GM19463 (cell line): ENCODE measurements around the gene CD247.

Experiments
- ATAC-seq: cut with Tn5 transposase; IDR thresholded peaks from one replicate; pipeline ENCODE4 v1.9.1; 2021; ENCODE audit warnings: mild to moderate bottlenecking, moderate library complexity; ENCODE audit not compliant: unreplicated experiment

The CD247 gene

DNA sequence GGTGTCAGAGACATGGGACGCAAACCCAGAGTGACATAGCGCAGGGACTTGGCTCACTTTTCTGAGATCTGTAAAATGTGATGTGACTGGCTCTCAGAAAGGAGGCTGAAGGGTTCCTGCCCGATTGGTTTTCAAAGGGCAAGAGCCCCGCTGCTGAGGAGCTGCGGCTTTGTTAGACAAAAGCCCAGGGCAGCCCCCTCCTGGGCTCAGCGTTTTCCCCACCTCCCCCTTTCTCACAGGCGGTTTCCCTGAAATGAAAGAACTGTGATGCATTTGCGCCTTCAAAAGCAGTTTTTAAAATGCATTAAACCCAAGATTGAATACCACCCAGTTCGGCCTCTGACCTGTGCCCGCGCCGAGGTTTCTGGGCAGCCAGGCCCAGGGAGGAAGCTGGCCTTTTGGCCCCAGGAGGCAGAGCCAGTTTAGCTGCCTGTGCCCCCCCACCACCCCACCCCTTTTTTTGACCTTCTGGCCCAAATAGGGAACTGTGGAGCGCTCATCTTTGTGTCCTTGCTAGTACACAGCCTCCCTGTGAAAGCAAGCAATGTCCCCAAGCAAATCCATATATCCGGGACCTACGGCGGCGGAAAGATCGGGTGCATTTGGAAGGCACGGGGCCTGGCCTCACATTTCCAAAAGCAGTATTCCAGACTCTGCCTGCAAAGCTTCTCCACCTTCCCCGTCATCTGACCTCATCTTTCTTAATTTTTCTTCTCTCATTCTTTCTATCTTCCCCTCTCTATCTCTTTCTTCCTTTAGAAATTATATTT lies 28.6 kb downstream of the CD247 start:
- no peak for ATAC-seq

DNA sequence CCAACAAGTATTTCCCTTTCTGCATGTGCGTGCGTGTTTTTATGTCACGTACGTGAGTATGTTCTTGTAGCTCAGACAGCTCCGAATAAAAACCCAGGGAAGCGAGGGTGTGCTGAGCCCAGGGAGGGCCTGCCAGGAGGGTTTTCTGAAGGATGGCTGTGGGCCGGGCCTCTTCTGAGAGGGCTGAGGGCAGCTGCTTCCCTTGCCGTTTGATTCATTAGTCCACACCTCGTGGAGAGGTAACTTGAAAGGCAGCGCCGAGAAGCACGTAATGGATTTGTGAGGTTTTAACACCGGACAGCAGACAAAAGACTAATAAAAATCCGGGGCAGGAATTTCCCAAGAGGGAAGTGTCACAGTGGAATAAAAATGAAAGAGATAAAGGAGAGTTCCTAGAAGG lies 29.5 kb downstream of the CD247 start:
- no peak for ATAC-seq

DNA sequence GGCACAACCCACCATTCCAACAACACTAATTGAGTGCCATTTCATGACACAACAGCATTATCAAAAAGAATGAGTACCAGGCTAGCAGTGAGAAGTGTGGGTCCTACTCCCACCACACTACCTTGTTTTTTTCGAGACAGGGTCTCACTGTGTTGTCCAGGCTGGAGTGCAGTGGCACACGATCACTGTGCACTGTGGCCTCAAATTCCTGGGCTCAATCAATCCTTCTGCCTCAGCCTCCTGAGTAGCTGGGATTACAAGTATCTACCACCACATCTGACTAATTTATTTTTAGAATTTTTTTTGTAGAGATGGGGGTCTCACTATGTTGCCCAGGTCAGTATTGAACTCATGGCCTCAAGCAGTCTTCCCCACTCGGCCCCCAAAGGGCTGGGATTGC lies 30.7 kb downstream of the CD247 start:
- ATAC-seq = no peak

DNA sequence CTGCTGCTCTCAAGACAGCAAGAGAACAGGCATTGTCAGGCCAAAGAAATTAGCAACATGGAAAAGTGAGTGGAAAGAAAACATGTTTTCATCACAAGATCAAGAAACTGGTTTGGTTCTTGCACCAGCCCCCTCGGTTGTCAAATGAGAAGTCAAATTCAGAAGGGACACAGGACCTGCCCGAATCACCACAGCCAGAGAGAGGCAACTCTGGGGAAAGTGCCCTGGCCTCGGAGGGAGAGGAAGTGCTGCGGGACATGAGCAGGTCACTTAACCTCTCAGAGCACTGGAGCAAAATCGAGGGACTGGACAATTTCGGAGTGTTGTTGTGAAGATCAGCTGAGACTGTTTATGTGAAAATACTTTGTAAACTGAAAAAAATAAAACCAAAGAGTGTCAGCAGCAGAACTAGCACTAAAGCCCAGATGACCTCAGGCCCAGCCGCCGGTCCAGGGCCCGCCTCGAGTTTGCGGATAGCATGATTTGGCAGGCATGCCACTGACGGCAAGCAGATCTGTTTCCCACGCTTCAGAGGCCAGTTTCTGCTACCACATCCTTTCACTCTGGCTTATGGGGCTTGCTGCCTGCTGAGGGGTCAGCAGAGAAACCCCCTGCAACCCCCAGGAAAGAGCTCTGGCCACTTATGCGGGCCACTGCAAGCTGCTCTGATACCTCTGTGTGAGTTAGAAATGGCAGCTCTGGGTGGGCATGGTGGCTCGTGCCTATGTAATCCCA lies 32.1 kb downstream of the CD247 start:
- no peak for ATAC-seq

DNA sequence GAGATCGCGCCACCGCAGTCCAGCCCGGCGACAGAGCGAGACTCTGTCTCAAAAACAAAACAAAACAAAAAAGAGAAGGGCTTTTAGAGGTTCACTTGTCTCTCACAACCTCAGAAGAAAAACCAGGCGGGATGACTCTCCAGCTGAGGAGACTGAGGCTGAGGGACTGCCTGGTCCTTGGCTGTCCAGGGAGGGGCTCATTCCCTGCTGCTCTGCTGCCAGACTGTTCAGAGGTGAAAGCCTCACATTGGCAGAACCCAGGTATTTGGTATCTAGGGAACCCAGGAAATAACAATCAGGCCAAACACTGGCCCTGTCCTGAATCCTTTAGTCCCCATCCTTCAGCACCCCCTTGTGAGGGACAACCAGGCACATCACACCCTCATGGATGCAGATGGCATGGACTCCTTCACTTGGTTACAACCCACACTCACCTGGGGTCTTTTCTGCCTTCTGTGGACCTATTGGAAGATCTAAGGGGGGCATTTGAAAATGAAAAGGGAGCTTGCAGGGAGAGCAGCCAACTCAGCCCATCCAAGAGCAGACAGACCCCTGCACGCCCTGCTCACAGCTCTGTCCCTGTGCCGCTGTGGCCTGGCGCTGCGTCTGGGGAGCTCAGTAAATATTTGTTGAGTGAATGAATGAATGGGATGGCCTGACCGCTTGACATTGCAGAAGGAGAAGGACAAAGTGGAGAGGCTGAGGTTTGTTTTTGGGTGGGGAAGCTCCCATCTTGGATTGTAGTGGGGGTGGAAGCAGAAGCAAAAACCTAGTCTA lies 33.4 kb downstream of the CD247 start:
- ATAC-seq = no peak

DNA sequence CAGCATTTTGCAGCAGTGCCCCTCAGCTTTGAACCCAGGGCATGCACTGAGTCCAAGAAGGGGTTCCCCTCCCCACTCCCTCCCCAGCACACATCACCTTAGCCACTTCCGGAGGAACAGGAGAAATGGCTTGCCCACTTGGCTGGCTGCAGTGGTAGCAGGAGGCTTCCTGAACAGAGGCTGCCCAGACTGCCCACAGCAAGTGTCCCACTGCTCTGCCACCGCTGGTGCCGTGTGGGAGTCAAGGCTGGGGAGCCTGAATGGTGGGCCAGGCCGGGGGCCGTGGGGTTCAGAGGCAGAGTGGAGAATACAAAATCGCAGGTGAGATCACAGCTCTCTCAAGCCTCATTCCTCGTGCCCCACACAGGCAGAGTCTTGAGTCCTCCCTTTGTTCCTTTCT lies 34.5 kb downstream of the CD247 start:
- ATAC-seq = no peak

DNA sequence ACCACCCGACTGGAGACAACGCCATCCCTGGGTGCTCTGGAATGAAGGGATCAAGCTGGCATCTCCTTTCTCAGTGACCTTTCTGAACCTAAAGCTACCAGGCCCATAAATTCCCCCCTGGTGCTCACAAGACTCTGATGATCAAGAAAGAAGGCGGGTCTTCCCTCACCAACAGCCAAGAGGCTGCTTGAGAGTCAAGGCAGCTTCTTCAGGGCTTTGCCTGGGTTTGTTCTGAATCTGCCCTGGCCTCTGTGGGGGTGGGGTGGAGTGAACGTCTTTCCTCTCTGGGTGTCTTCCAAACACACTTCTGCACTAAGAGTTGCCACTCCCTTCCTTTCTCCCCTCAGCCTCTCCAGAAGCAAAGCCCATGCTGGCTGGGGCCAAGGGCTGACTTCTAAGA lies 36.1 kb downstream of the CD247 start:
- ATAC-seq = no peak

DNA sequence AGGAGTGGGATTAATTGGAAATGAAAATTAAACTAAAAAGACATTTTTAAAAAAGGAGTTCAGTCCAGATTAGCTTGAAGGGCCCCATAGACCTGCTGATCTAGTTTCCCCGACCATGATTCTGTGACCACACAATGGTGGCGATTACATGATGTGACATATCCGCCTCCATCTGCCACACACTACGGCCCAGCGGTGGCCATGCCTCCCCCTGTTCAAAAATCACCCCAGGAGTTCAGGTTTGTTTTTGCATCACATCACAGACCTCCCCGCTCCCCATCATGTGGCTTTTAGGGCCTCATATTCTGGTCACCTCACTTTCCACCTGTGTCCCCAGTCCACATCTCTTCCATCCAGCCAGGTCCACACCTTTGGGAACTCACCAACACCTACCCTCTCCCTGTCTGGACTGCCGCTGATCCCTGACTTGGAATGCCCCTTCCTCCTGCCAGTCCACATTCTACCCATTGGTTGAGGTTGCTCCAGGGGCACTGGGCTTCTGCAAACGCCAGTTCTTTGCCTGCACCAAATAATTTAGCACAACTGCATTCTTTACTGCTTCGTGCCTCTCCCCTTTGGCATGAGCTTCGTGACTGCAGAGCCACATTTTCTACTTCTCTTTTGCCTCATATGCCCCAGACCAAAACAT lies 38.9 kb downstream of the CD247 start:
- ATAC-seq = no peak

DNA sequence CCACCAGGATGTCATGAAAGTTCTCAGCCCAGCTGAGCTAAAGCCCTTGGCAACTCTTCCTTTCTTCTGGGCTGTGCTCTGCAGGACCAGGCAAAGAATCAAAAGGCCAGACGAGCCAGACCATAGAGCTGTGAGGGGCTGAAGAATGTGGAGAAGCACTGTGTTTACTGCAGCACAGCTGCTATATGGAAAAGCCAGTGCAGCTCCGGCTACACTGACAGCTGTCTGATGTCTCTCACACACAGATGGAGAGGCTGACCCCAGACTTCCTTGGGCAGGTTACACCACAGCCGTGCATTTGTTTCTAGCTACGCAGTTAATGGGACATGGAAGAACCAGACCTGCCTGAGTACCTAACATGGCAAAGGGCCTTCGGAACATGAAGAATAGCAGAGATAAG lies 40.3 kb downstream of the CD247 start:
- no peak for ATAC-seq

DNA sequence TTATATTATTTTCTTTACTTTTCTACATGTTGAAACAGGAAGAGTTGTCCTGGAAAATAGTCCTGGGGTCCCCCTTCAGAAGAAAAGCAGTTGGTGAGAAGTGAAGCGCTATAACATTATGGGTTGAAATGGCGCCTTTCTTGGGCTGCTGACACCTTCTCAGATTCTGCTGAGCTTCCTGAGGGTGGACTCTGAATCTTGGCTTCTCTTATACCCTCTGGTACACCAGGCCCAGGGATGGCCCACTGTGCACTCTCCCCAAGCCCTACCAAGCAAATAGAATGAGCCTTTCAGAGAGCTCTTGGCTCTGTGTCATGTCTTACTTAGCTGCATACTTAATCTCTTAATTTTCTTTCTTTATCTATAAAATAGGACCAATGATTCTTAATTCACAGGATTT lies 42.3 kb downstream of the CD247 start:
- no peak for ATAC-seq

DNA sequence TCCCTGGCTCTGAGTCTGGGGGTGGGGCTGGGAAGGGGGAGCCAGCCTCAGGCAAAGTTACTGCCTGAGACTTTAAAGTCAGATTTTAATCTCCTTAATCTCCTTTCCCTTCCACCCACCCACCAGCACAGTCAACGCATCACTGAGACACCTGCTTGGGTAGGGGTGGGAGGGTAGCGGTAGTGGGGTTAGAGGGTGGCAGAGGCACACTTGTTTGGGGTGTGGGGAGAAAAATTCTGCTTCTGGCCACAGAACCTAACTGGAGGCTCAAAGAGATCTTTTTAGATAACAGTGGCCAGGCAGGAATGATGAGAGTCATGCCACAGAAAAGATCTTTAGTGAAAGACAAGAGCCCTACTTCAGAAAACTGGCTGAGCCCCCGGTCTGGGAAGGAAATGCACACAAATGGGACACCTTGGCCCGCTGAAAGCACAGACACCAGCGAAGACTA lies 44.1 kb downstream of the CD247 start:
- no peak for ATAC-seq

DNA sequence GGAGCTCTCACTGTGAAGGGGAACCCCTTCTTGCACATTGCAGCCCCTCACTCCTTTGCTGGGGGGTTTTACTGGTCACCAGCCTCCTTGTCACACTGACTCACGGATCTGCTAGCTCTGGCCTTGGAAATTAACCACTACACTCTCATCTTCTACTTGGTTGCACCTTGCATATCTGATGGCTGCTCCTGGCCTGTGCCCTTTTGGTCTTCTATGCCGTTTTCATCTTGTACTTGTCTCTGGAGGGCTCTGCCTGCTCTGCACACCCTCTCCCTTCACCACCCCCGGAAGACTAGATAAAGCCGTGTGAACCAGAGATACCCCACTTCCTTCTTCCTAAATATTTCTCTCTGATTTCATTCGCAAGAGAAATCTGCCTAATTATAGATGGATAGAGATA lies 44.6 kb downstream of the CD247 start:
- ATAC-seq = no peak

DNA sequence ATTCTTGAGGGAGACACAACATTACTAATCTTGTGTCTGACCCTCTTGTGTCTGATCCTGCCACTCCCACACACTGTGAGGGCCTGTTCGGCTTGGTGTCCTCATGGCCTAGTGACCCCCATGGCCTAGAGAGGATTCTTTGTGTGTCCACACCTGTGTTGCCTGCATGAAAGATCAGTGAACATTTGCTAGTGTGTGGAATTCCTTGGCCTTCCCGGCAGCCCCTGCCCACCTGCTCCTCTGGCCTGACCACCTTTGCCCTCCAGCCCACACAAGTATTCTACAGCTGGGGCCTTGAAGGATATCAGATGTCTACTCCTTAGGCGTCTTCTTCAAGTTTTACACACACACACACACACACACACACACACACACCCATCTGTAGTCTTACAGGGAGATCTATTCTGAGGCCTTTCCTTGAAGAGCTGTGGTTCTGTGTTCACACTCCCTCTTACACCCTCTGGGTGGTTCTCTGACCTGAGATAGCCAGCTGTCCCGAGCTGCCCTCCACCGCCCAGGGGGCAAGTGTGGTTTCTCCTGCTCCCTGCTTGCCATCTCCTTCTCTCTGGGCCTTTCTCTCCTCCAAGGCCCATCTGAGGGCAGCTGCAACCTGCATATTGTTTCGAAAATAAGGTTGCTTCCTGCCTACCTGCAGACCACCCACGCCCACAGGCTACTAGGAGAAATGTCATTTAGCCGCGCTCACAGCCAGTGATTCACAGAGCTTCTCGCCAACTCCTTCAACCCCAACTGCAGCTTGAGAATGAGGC lies 45.4 kb downstream of the CD247 start:
- no peak for ATAC-seq

DNA sequence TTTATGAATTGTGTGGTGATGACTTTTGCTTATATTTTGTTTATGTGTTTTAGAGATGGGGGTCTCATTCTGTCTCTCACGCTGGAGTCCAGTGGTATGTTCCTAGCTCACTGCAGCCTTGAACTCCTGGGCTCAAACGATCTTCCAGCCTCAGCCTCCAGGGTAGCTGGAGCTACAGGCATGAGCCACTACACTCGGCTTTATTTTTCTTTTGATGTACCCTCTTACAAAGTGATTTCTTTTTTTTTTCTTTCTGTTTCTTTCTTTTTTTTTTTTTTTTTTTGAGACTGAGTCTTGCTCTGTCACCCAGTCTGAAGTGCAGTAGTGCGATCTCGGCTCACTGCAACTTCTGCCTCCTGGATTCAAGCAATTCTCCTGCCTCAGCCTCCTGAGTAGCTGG lies 46.8 kb downstream of the CD247 start:
- no peak for ATAC-seq

DNA sequence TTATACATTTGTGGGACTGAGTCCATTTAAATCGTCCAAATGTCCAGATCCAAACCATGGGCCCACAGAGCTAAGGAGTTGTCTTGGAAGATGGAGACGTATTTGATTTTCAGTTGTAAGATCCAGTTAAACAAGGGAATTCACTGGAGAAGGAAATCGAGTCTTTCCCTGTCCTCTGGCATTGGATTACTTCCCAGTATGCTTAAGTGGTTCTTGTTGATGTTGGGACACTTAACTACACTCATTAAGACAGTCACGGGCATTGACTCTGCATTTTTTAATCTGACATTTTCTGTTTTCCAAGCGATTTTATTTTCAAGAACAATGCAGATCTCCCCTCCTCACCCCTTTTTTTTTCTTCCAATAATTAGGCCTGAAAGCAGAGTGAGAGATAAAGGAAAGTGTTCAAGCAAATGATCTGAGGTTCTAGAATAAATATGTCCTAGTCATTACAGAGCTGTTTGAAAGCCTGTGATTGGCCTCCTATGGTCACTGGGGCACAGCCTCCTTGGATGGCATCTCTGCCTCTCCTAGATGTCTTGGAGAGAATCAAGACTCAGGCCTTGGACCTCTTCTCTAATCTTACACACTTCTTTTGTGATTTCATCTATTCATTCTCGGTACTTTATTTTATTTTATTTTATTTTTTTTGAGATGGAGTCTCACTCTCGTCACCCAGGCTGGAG lies 48.9 kb downstream of the CD247 start:
- ATAC-seq = no peak

DNA sequence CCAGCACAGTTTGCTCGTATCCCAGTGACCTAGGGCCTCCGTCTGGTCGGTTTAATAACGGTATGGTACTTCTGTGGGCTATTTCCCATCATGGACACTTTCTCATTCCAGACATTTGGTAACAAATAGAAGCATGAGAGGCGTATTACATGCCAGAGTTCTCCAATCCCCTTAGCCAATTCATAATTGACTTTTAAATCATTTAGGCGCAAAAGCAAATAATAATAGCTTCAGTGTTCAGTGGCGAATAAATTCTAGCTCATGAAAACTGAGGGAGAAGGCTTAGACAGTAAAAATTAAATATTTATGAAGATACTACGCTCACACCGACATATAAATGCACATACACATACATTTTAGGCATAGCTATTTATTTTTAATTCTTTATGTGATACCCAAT lies 50.6 kb downstream of the CD247 start:
- ATAC-seq = no peak

DNA sequence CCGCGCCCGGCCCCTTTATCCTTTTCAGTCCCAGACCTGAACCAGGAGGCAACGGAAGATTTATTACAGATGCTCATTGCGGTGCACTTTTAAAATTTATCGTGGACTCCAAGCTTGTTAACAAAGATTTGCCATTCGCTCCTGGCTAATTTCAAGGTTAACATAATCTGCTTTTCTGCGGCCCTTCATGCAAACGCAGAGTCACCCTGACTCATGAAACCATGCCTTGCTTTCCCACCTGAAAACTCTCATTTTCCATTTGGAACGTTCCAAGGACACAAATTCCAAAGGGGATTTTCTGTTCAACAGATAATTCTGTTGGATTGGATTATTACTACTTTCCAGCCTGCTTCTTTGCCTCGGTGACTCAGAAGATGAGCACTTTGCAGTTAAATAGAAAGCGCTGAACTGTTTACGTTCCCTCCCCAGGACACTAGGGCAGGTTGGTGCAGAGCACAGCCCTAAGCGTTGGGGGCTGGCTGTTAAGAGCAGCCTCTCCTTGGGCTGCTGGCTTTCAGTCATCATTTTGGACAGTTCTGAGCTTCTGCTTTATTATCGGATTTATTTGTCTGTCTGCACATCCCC lies 51.1 kb downstream of the CD247 start:
- ATAC-seq = no peak

DNA sequence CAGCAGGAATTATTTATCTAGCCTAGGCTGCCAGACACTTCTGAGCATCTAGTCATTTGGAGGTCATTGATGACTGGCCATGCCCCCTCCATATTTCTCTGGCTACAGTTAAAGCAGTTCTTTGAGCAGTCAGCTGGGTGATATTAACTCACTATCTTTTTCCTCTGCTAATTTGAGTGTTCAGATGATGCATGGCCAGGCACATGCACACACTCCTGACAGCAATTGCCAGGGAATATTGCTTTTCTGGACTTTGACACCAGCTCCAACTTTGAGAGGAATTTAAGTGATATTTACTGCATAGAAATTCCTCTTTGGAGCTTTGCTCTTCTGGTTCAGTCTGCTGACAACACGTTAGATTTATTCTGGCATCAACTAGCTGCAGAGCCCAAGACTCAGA lies 52.6 kb downstream of the CD247 start:
- ATAC-seq = no peak

DNA sequence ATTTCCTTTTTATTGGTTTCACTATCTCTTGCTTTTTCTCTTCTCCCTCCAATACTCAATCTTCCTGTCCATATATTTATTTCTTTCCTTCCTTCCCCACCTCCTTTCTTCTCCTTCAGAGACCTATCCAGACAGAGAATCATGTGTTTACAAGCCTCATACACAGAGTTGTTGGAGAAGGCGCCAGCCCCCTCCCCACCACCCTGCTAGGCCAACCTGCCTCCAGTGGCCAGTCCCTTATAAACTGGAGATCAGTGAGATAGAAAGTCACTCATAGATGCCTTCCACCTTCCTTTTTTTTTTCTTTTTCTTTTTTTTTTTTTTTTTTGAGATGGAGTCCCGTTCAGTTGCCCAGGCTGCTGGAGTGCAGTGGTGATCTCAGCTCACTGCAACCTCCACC lies 53.3 kb downstream of the CD247 start:
- ATAC-seq = no peak
